Measurements from ENCODE around the gene PLA2G3.
"Not testable (repeated sequence)": the region's sequence is repeated elsewhere in the genome, so short reads cannot be mapped to it uniquely, and the experiment has no call there.

The PLA2G3 gene

DNA sequence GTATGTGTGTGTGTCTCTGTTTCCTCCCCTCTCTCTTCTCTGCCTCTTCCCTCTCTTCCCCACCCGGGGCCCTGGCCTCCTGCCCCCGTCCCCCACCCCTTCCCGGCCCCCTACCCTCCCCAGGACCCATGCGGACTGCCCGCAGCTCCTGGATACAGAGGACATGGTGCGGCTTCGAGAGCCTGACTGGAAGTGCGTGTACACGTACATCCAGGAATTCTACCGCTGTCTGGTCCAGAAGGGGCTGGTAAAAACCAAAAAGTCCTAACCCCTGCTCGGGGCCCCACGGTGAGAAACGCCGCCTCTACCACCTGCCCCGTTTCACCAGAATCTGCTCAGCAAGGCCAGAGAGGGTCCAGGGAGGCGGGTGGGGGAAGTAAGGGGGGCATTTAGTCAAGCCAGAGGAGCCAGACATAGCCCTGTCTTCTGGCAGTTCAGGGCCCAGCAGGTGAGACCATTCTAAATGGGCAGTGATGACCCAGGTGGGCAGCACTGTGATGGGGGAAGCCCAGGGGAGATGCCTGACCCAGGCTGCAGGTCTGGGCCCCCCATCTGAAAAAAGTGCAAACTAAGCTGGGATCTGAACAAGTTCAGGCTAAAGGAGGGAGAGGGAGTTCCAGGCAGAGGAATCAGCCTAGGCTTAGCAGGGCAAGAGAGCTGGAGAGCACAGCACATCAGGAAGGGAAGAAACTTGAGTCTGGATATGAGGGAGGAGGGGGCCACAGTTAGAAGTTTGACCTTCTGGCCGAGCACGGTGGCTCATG is 39.4 kb downstream of the PLA2G3 start:
- TF ChIP-seq, protein P1, sequence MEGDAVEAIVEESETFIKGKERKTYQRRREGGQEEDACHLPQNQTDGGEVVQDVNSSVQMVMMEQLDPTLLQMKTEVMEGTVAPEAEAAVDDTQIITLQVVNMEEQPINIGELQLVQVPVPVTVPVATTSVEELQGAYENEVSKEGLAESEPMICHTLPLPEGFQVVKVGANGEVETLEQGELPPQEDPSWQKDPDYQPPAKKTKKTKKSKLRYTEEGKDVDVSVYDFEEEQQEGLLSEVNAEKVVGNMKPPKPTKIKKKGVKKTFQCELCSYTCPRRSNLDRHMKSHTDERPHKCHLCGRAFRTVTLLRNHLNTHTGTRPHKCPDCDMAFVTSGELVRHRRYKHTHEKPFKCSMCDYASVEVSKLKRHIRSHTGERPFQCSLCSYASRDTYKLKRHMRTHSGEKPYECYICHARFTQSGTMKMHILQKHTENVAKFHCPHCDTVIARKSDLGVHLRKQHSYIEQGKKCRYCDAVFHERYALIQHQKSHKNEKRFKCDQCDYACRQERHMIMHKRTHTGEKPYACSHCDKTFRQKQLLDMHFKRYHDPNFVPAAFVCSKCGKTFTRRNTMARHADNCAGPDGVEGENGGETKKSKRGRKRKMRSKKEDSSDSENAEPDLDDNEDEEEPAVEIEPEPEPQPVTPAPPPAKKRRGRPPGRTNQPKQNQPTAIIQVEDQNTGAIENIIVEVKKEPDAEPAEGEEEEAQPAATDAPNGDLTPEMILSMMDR (IDR thresholded peaks at IDR 0.05; ENCODE audit: low read depth, low read length): no peak

GRCh38 chr22:31099841-31100761 is 40.2 kb downstream of the PLA2G3 start:
- no peak overlapping the region for H3K4me3 ChIP-seq (ENCODE audit: low read depth, low read length)
- TF ChIP-seq, protein P1 (IDR thresholded peaks at IDR 0.05; ENCODE audit: low read depth, low read length): no peak

More for the DNA sequence above, 39.4 kb downstream of the PLA2G3 start:
- H3K4me3 ChIP-seq (ENCODE audit: low read depth, low read length): no peak overlapping the region

GRCh38 chr22:31099386-31099785 is 40.9 kb downstream of the PLA2G3 start:
- TF ChIP-seq, protein P1 (IDR thresholded peaks at IDR 0.05; ENCODE audit: low read depth, low read length): no peak
- no peak overlapping the region for H3K4me3 ChIP-seq (ENCODE audit: low read depth, low read length)

GRCh38 chr22:31098632-31099110 is 41.6 kb downstream of the PLA2G3 start:
- TF ChIP-seq, protein P1 (IDR thresholded peaks at IDR 0.05; ENCODE audit: low read depth, low read length): no peak
- H3K4me3 ChIP-seq (ENCODE audit: low read depth, low read length): no peak overlapping the region

DNA sequence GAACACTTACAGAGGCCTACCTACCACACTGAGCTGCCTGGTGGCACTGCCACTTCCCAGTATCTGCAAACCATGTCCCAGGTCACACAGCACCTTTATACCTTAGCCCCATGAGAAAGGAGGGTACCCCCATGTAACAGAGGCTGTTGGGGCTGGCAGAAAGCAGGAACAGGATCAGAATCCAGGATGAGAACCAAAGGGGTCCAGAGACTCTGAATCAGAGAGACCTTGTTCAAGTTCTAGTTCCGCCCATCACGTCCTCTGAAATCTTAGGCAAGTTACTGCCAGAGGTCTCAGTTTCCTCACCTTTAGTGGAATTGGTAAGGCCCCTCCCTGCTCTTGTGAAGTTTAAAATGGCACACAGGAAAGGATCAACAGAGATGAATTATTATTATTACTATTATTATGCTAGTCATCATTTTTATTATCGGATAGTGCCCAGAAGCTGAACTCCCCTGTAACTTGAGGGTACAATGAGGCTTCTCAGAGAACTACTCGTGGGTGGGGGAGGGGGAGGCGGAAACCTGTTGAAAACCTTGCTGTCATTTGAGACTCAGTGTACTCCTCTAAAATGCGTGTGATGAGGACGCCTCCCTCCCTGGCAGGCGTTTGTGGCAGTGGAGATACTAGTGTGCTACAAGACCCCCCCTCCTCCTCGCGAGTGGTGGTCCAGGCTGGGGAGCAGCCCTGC is 42.2 kb downstream of the PLA2G3 start:
- TF ChIP-seq, protein P1 (IDR thresholded peaks at IDR 0.05; ENCODE audit: low read depth, low read length): no peak
- H3K4me3 ChIP-seq (ENCODE audit: low read depth, low read length): no peak overlapping the region

DNA sequence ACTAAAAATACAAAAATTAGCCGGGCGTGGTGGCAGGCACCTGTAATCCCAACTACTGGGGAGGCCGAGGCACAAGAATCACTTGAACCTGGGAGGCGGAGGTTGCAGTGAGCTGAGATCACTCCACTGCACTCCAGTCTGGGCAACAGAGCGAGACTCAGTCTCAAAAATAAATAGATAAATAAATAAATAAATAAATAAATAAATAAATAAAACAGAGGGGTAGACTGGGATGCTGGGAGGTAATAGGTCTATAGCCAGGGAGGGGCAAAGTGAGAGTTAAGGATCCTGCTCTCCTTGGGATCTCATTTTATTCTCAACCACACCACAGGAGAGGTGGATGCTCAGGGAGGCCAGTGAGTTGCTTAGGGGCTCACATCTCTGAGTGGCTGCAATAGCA is 42.8 kb downstream of the PLA2G3 start:
- H3K4me3 ChIP-seq (ENCODE audit: low read depth, low read length): not testable (repeated sequence)

- no peak overlapping the region for H3K4me3 ChIP-seq (ENCODE audit: low read depth, low read length)
- TF ChIP-seq, protein P1 (IDR thresholded peaks at IDR 0.05; ENCODE audit: low read depth, low read length): no peak
Measured at GRCh38 chr22:31096657-31097279, 43.5 kb downstream of the PLA2G3 start.

Measured in WI38 (cell line).